HepG2 (cell line): ENCODE measurements around the gene GALNT16. TPM values are rescaled to one million over a fixed set of nuclear protein-coding genes. Genes with fewer than 3 reads are reported as not detected.

ENCODE experiments used
- ATAC-seq: fragments of 200-7000 bp; cut with Tn5 transposase; 3 replicates; pipeline ENCODE4 v1.9.1; 2020; ENCODE audit warnings: mild to moderate bottlenecking, moderate library complexity
- BruUV-seq: library from RNA; stranded (reverse); fragments of 400-500 nt; replicated peaks from 2 replicates; lab custom pipeline; 2021; lab: Mats Ljungman, UMichigan
- CTCF ChIA-PET: fragments of 300-600 bp; formaldehyde crosslinking; extraction: SDS; loops from one replicate; lab custom pipeline; 2021; ENCODE audit warnings: low total read pairs, inconsistent platforms, low intra/inter-chr PET ratio; lab: Yijun Ruan, JAX
- POLR2A ChIA-PET: fragments of 350-600 bp; sonication (Branson Sonifier 250); formaldehyde crosslinking; loops from one replicate; lab custom pipeline; 2020; ENCODE audit warnings: antibody characterized with exemption, inconsistent platforms; lab: Yijun Ruan, JAX
- DNase-seq: peaks from one replicate; pipeline ENCODE4 v3.0.0-alpha.2; 2015; ENCODE audit warnings: low spot score
- FAIRE-seq: peaks from 3 replicates; lab custom pipeline; 2011; peaks lifted over from hg19 to GRCh38; lab: Jason Lieb, UNC
- H2AFZ ChIP-seq: one replicate; pipeline ENCODE4 v1.6.1; 2011; ENCODE audit warnings: low read length, inconsistent platforms
- H3K27ac ChIP-seq: fragments of 300-600 bp; 3 replicates; pipeline ENCODE4 v1.8.0; 2011; ENCODE audit warnings: mixed run types, mild to moderate bottlenecking, mixed read lengths, low read length, inconsistent platforms; ENCODE audit not compliant: insufficient read depth; ENCODE audit errors: extremely low read length
- H3K27me3 ChIP-seq, 2 experiments: fragments of 200-600 bp in 1 of 2; 2 replicates in 1 of 2; 3 replicates in 1 of 2; pipeline versions ENCODE4 v1.6.0 to v1.8.0; 2011; ENCODE audit warnings: low read length in 2 of 2, mild to moderate bottlenecking in 2 of 2, moderate library complexity in 2 of 2, inconsistent platforms in 1 of 2; ENCODE audit not compliant: insufficient read depth in 2 of 2, control insufficient read depth in 1 of 2
- H3K36me3 ChIP-seq, 2 experiments: fragments of 200-600 bp in 1 of 2; replicated peaks in 1 of 2; 2 replicates in 1 of 2; 3 replicates in 1 of 2; pipeline versions ENCODE4 v1.5.1 to v1.8.0; 2011; ENCODE audit warnings: low read length in 2 of 2, inconsistent platforms in 1 of 2; ENCODE audit not compliant: insufficient read depth in 2 of 2, control insufficient read depth in 1 of 2
- H3K4me1 ChIP-seq: 2 replicates; pipeline ENCODE4 v1.5.1; 2012; ENCODE audit warnings: low read length, inconsistent platforms; ENCODE audit not compliant: insufficient read depth
- H3K4me2 ChIP-seq: 2 replicates; pipeline ENCODE4 v1.6.0; 2011; ENCODE audit warnings: low read depth, low read length, inconsistent platforms
- H3K4me3 ChIP-seq, 3 experiments: fragments of 200-600 bp in 1 of 3; sonication (generic), shearing (Covaris generic) in 1 of 3; replicated peaks in 1 of 3; 2 replicates each; pipeline ENCODE4 v1.5.1; 2011 to 2016; ENCODE audit warnings: low read length in 3 of 3, inconsistent platforms in 2 of 3, low read depth in 2 of 3, mild to moderate bottlenecking in 2 of 3, control low read depth in 1 of 3, mixed read lengths in 1 of 3; ENCODE audit not compliant: insufficient read depth in 1 of 3
- H3K79me2 ChIP-seq: one replicate; pipeline ENCODE4 v1.6.1; 2011; ENCODE audit warnings: low read length, inconsistent platforms; ENCODE audit not compliant: insufficient read depth
- H3K9ac ChIP-seq: 2 replicates; pipeline ENCODE4 v1.6.0; 2011; ENCODE audit warnings: mild to moderate bottlenecking, low read depth, low read length, inconsistent platforms; ENCODE audit not compliant: insufficient read depth
- H3K9me3 ChIP-seq: 2 replicates; pipeline ENCODE4 v1.5.1; 2012; ENCODE audit warnings: mild to moderate bottlenecking, low read length
- H4K20me1 ChIP-seq: 2 replicates; pipeline ENCODE4 v1.6.0; 2011; ENCODE audit warnings: inconsistent platforms, mild to moderate bottlenecking, low read length, moderate library complexity; ENCODE audit not compliant: insufficient read depth
- SMAD1 ChIP-seq: sonication (generic); formaldehyde crosslinking; IDR thresholded peaks from 2 replicates; pipeline ENCODE4 v1.4.0; 2020; ENCODE audit warnings: missing genetic modification reagents, low read depth, mild to moderate bottlenecking, borderline replicate concordance
- SOX6 ChIP-seq, 2 experiments: fragments of 450-650 bp in 1 of 2; sonication (generic) in 1 of 2; formaldehyde crosslinking in 1 of 2; IDR thresholded peaks; 2 replicates each; pipeline versions ENCODE4 v1.4.0 to v1.6.1; 2017 to 2020; ENCODE audit warnings: antibody characterized with exemption in 1 of 2, mild to moderate bottlenecking in 1 of 2, missing genetic modification reagents in 1 of 2
- ZFP37 ChIP-seq: sonication (generic); formaldehyde crosslinking; IDR thresholded peaks from 2 replicates; pipeline ENCODE4 v1.4.0; 2020; ENCODE audit warnings: missing genetic modification reagents, borderline replicate concordance
- ZNF333 ChIP-seq: sonication (generic); formaldehyde crosslinking; IDR thresholded peaks from 2 replicates; pipeline ENCODE4 v1.4.0; 2020; ENCODE audit warnings: mild to moderate bottlenecking, missing genetic modification reagents, borderline replicate concordance
- ZNF768 ChIP-seq: sonication (generic); formaldehyde crosslinking; IDR thresholded peaks from 2 replicates; pipeline ENCODE4 v1.4.0; 2020; ENCODE audit warnings: missing genetic modification reagents
- ZNF780A ChIP-seq: sonication (generic); formaldehyde crosslinking; IDR thresholded peaks from 2 replicates; pipeline ENCODE4 v1.8.0; 2022; ENCODE audit warnings: mild to moderate bottlenecking, missing genetic modification reagents, moderate library complexity
- WGBS: methylation state at CpG from one replicate; pipeline ENCODE4 v1.1.6; 2017; ENCODE audit warnings: low lambda C conversion rate; 5-methylcytosine and 5-hydroxymethylcytosine counted together
- in situ Hi-C: cut with HindIII; loops from 2 replicates; pipeline ENCODE4 v1.10.0; 2017; ENCODE audit warnings: low pct_unique_long_range_greater_than_20kb; ENCODE audit not compliant: extremely low pct_ligation_motif_present
- intact Hi-C: fragments of 100-400 bp; cut with micrococcal nuclease; formaldehyde crosslinking; loops from one replicate; pipeline ENCODE4 v1.10.0; 2022; ENCODE audit not compliant: unreplicated experiment
- polyA plus RNA-seq, 8 experiments: library from polyadenylated mRNA; depleted of rRNA in 3 of 8; stranded (reverse) in 7 of 8; unstranded in 1 of 8; fragments of >200 nt; fragmentation: Illumina TruSeq in 4 of 8; extraction: Trizol in 4 of 8; gene quantifications; 2 replicates each; pipeline versions ENCODE4 v1.2.1 to v1.2.3, GENCODE V29; 2011 to 2016; ENCODE audit warnings: low read depth in 4 of 8, missing spikeins in 1 of 8, mixed read lengths in 1 of 8; ENCODE audit not compliant: insufficient read depth in 1 of 8
- total RNA-seq, 5 experiments: library from RNA; depleted of rRNA; stranded (reverse); fragments of >200 nt; fragmentation: Illumina TruSeq; extraction: Trizol; gene quantifications; 2 replicates each; pipeline ENCODE4 v1.2.3, GENCODE V29; 2016; ENCODE audit warnings: low read depth in 1 of 5
- TF ChIP-seq, protein P1 (sequence below): IDR thresholded peaks from 2 replicates; pipeline ENCODE4 v1.6.1; 2016; ENCODE audit warnings: low read depth, borderline replicate concordance
- TF ChIP-seq, protein P2 (sequence below): IDR thresholded peaks from 2 replicates; pipeline ENCODE4 v1.6.1; 2016; ENCODE audit warnings: mild to moderate bottlenecking

GALNT16 gene
- total and polyA plus RNA-seq, 2 of the 13 experiments (the other 11 are each of a cell fraction or from before 2014, with no cell fraction given), result 0.54 to 0.82 TPM

DNA sequence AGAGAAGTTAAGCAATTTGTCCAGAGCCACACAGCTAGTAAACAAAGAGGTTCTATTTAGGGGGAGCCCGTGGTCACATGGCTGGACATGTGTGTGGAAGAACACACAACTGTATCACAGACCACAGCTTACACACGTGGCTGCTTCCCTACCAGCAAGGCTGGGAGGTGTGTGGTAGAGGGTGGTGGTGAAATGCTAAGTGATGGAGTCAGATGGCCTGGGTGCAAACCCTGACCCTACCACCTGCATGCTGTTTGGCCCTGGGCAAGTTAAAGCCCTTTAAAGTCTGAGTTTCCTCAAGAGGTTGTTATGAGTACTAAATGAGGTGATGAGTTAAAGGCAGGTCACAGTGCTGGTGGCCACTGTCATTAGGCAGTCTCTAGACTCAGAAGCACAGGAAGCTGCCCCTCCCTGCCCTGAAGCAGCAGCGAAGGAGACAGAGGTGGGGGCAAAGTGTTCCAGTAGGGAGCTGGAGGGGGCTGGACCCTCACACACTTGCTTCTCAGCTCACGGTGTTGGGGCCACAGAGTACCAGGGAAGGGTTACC is 73.9 kb downstream of the GALNT16 start:
- Histone ChIP-seq H3K4me2 (no peak overlapping the region), H3K79me2 (no peaks in the 10 kb centered on the region), H2AFZ (no peak overlapping the region), H3K27me3 (peaks cover 0 to 7% of the 10 kb centered on the region in 2 experiments; a peak in 1 of 5 replicates), H3K27ac (no peak overlapping the region), H3K4me1 (no peaks in the 10 kb centered on the region), H3K9me3 (no peaks in the 10 kb centered on the region), H3K36me3 (no peaks in the 10 kb centered on the region), H3K4me3 (no peak overlapping the region), H4K20me1 (no peaks in the 10 kb centered on the region), H3K9ac (no peak overlapping the region)
- BruUV-seq, result no TSS peak
- 26% methylated on average over 3 of the region's 4 CpGs for WGBS
- no peak for FAIRE-seq
- CTCF ChIA-PET, result no interaction called here
- intact Hi-C loops, result no loop called here
- ATAC-seq, result no peak
- no peak for TF ChIP-seq ZNF333 (CRISPR knock-in tag)
- TF ChIP-seq ZNF768, result peak; percentile 40; the same call in 1 of the 2 replicates
- TF ChIP-seq SMAD1, result no peak
- no peak for TF ChIP-seq ZFP37 (CRISPR knock-in tag)
- no peak for TF ChIP-seq ZNF780A (CRISPR knock-in tag)
- TF ChIP-seq, protein P1, sequence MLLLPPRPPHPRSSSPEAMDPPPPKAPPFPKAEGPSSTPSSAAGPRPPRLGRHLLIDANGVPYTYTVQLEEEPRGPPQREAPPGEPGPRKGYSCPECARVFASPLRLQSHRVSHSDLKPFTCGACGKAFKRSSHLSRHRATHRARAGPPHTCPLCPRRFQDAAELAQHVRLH (CRISPR knock-in tag), result no peak
- no peak for TF ChIP-seq SOX6 (IDR thresholded peaks at IDR 0.05)
- TF ChIP-seq SOX6 (CRISPR knock-in tag; IDR thresholded peaks at IDR 0.05), result no peak
- in situ Hi-C loops, result no loop called here
- POLR2A ChIA-PET, result no interaction called here
- no peak for DNase-seq

DNA sequence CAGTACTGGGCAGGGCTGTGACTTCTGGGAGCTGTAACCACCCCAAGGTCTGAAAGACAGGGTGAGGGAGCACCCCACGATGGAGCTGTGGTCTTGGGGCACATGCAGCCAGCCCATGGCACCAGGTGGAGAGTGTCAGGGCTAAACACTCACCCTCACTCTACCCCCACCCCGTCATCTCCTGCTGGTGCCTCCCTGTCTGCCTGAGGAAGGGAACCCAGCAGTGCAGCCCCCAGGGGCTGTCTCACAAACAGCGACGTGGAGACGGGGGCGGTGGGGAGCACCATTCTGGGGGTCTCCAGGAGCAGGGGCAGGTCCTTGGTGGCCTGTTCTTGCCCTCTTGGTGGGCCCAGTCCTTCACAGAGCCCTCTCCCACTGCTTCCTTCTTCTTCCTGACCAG is 74.6 kb downstream of the GALNT16 start:
- FAIRE-seq (no peak), DNase-seq (no peak), ATAC-seq (no peak)
- Histone ChIP-seq H3K79me2 (no peaks in the 10 kb centered on the region), H3K4me2 (no peak overlapping the region), H3K9ac (no peak overlapping the region), H3K27me3 (peaks cover 0 to 7% of the 10 kb centered on the region in 2 experiments; a peak in 1 of 5 replicates), H2AFZ (no peak overlapping the region), H3K27ac (no peak overlapping the region), H3K36me3 (no peaks in the 10 kb centered on the region), H3K4me3 (no peak overlapping the region), H3K4me1 (no peaks in the 10 kb centered on the region), H4K20me1 (no peaks in the 10 kb centered on the region), H3K9me3 (no peaks in the 10 kb centered on the region)
- BruUV-seq, result no TSS peak
- ChIA-PET CTCF (no interaction called here), POLR2A (no interaction called here)
- in situ Hi-C loops, result no loop called here
- intact Hi-C loops, result no loop called here
- TF ChIP-seq, protein P2, sequence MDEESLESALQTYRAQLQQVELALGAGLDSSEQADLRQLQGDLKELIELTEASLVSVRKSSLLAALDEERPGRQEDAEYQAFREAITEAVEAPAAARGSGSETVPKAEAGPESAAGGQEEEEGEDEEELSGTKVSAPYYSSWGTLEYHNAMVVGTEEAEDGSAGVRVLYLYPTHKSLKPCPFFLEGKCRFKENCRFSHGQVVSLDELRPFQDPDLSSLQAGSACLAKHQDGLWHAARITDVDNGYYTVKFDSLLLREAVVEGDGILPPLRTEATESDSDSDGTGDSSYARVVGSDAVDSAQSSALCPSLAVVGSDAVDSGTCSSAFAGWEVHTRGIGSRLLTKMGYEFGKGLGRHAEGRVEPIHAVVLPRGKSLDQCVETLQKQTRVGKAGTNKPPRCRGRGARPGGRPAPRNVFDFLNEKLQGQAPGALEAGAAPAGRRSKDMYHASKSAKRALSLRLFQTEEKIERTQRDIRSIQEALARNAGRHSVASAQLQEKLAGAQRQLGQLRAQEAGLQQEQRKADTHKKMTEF (CRISPR knock-in tag), result no peak
- 10% methylated on average over 2 of the region's 6 CpGs for WGBS
